Measurements from ENCODE around the gene SKOR1. TPM values are rescaled to one million over a fixed set of nuclear protein-coding genes. Genes with fewer than 3 reads are reported as not detected.
A peak's percentile ranks its signal among the peaks of the same experiment; 100 is the strongest.

SKOR1 gene
- total and polyA plus RNA-seq, 2 of the 13 experiments (the other 11 are each of a cell fraction or from before 2014, with no cell fraction given), result 0.09 to 0.11 TPM

- TF ChIP-seq THYN1 (CRISPR knock-in tag; IDR thresholded peaks at IDR 0.05; ENCODE audit: borderline replicate concordance, low read depth), result no peak
- peak; percentile 86 for TF ChIP-seq ZNF143 (CRISPR knock-in tag; IDR thresholded peaks at IDR 0.05)
- TF ChIP-seq DPF2 (CRISPR knock-in tag; IDR thresholded peaks at IDR 0.05; ENCODE audit: borderline replicate concordance, low read depth), result no peak
- TF ChIP-seq RFX5 (IDR thresholded peaks at IDR 0.05; ENCODE audit: low read depth, low read length), result no peak
- TF ChIP-seq HNF1B (CRISPR knock-in tag; IDR thresholded peaks at IDR 0.05), result peak; percentile 62; the same call in 1 of the 2 replicates
- peak; percentile 97 for TF ChIP-seq ASH2L (IDR thresholded peaks at IDR 0.05; ENCODE audit: insufficient read length, low read depth, low read length)
- TF ChIP-seq ZBTB20 (CRISPR knock-in tag; IDR thresholded peaks at IDR 0.05; ENCODE audit: borderline replicate concordance, low read depth), result no peak
- peak; percentile 68 to 84 for TF ChIP-seq POLR2A (IDR thresholded peaks at IDR 0.05; ENCODE audit: insufficient read depth in 1 of 2, low read depth in 2 of 2, low read length in 2 of 2)
- TF ChIP-seq ZNF256 (CRISPR knock-in tag; conservative IDR thresholded peaks at IDR 0.05), result no peak
- peak; percentile 58; the same call in 1 of the 2 replicates for TF ChIP-seq ZNF792 (CRISPR knock-in tag; IDR thresholded peaks at IDR 0.05)
- no peak for TF ChIP-seq FOXM1 (CRISPR knock-in tag; IDR thresholded peaks at IDR 0.05)
- peak; percentile 60; the same call in 1 of the 2 replicates for TF ChIP-seq ZNF441 (CRISPR knock-in tag; IDR thresholded peaks at IDR 0.05; ENCODE audit: borderline replicate concordance)
- peak; percentile 22; the same call in 1 of the 2 replicates for TF ChIP-seq PAXIP1 (CRISPR knock-in tag; conservative IDR thresholded peaks at IDR 0.05)
- TF ChIP-seq TCF12 (IDR thresholded peaks at IDR 0.05), result no peak
- 0 out of 2 replicates have a peak, but pooled peaks have one; percentile 2 for TF ChIP-seq TCF12 (CRISPR knock-in tag; IDR thresholded peaks at IDR 0.05)
- peak; percentile 28; the same call in 1 of the 2 replicates for TF ChIP-seq MNT (IDR thresholded peaks at IDR 0.05)
- TF ChIP-seq ZNF891 (CRISPR knock-in tag; IDR thresholded peaks at IDR 0.05), result peak; percentile 79; the same call in 1 of the 2 replicates
- TF ChIP-seq NFKB2 (CRISPR knock-in tag; IDR thresholded peaks at IDR 0.05; ENCODE audit: borderline replicate concordance), result peak; percentile 56; the same call in 1 of the 2 replicates
- no peak for TF ChIP-seq SNAI1 (CRISPR knock-in tag; IDR thresholded peaks at IDR 0.05; ENCODE audit: borderline replicate concordance)
- TF ChIP-seq GFI1 (CRISPR knock-in tag; IDR thresholded peaks at IDR 0.05; ENCODE audit: borderline replicate concordance), result 0 out of 2 replicates have a peak, but pooled peaks have one; percentile 13
- no peak for TF ChIP-seq ATAD3A (CRISPR knock-in tag; IDR thresholded peaks at IDR 0.05)
- peak; percentile 85 for TF ChIP-seq PHF8 (CRISPR knock-in tag; IDR thresholded peaks at IDR 0.05)
- no peak for TF ChIP-seq HNF4A (CRISPR knock-in tag; IDR thresholded peaks at IDR 0.05)
These were observed 14.8 kb downstream of the SKOR1 start, which contains the start of gene RNU6-1 (continued) for GRCh38 chr15:67839929-67840748.

Data from HepG2 (cell line).